ENCODE data around the gene LPCAT2. TPM values are rescaled to one million over a fixed set of nuclear protein-coding genes. Genes with fewer than 3 reads are reported as not detected.

LPCAT2 gene
- total and polyA plus RNA-seq, 2 of the 13 experiments (the other 11 are each of a cell fraction or from before 2014, with no cell fraction given) = 9.9 to 17.6 TPM

DNA sequence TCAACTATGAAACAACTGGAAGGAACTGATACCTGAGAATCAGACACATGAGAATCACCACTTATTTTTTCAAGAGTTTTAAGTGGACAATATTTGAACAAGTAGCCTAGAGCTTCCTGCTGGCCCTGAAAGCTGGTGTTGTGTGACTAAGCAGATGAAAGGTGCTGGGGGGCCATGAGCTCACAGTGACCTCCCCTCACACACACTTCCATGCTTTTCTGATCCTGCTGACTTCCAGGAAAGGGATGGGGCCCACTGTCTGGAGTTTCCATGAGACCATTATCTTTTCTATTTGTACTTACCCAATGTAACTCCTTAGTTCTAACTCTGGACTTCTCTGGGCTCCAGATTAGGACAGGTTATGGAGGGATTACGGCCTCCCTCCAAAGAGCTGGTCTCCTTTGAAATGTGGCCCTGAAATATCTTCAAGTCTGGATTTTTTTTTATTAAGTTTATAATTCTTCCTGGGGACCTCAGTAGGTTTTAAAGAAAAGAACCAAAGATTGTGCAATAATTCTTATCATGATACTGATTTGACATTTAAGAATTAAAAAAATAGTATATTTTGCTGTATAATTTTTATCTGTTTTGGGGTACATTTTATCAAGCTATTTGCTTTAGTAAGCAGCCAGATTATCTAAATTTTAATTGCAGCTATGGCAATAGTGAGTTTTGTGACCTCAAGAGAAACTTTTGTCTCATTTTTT lies 62.5 kb downstream of the LPCAT2 start (continued):
- TF ChIP-seq, protein P1, sequence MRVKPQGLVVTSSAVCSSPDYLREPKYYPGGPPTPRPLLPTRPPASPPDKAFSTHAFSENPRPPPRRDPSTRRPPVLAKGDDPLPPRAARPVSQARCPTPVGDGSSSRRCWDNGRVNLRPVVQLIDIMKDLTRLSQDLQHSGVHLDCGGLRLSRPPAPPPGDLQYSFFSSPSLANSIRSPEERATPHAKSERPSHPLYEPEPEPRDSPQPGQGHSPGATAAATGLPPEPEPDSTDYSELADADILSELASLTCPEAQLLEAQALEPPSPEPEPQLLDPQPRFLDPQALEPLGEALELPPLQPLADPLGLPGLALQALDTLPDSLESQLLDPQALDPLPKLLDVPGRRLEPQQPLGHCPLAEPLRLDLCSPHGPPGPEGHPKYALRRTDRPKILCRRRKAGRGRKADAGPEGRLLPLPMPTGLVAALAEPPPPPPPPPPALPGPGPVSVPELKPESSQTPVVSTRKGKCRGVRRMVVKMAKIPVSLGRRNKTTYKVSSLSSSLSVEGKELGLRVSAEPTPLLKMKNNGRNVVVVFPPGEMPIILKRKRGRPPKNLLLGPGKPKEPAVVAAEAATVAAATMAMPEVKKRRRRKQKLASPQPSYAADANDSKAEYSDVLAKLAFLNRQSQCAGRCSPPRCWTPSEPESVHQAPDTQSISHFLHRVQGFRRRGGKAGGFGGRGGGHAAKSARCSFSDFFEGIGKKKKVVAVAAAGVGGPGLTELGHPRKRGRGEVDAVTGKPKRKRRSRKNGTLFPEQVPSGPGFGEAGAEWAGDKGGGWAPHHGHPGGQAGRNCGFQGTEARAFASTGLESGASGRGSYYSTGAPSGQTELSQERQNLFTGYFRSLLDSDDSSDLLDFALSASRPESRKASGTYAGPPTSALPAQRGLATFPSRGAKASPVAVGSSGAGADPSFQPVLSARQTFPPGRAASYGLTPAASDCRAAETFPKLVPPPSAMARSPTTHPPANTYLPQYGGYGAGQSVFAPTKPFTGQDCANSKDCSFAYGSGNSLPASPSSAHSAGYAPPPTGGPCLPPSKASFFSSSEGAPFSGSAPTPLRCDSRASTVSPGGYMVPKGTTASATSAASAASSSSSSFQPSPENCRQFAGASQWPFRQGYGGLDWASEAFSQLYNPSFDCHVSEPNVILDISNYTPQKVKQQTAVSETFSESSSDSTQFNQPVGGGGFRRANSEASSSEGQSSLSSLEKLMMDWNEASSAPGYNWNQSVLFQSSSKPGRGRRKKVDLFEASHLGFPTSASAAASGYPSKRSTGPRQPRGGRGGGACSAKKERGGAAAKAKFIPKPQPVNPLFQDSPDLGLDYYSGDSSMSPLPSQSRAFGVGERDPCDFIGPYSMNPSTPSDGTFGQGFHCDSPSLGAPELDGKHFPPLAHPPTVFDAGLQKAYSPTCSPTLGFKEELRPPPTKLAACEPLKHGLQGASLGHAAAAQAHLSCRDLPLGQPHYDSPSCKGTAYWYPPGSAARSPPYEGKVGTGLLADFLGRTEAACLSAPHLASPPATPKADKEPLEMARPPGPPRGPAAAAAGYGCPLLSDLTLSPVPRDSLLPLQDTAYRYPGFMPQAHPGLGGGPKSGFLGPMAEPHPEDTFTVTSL (CRISPR knock-in tag; IDR thresholded peaks at IDR 0.05; ENCODE audit: borderline replicate concordance) = peak; percentile 85
- TF ChIP-seq ZNF605 (CRISPR knock-in tag; IDR thresholded peaks at IDR 0.05) (no peak), TBX2 (CRISPR knock-in tag; IDR thresholded peaks at IDR 0.05; ENCODE audit: borderline replicate concordance) (peak; percentile 61; the same call in 1 of the 2 replicates), PAWR (CRISPR knock-in tag; IDR thresholded peaks at IDR 0.05; ENCODE audit: borderline replicate concordance) (no peak), IKZF4 (CRISPR knock-in tag; IDR thresholded peaks at IDR 0.05; ENCODE audit: borderline replicate concordance, low read depth, not compliant biosample characterization) (no peak), ZNF570 (CRISPR knock-in tag; IDR thresholded peaks at IDR 0.05; ENCODE audit: borderline replicate concordance) (no peak), ZNF260 (CRISPR knock-in tag; IDR thresholded peaks at IDR 0.05; ENCODE audit: borderline replicate concordance, low read depth) (no peak), CREM (IDR thresholded peaks at IDR 0.05) (peak; percentile 44; the same call in 1 of the 2 replicates), CREM (CRISPR knock-in tag; IDR thresholded peaks at IDR 0.05) (no peak), RNF2 (conservative IDR thresholded peaks at IDR 0.05; ENCODE audit: low read depth) (no peak), ZNF20 (CRISPR knock-in tag; IDR thresholded peaks at IDR 0.05) (no peak), EZH2 (conservative IDR thresholded peaks at IDR 0.05; ENCODE audit: low read depth, low read length) (no peak), ZNF891 (CRISPR knock-in tag; IDR thresholded peaks at IDR 0.05) (no peak), TOPORS (CRISPR knock-in tag; IDR thresholded peaks at IDR 0.05) (no peak), ZIK1 (CRISPR knock-in tag; IDR thresholded peaks at IDR 0.05; ENCODE audit: borderline replicate concordance, low read depth) (no peak), ZNF724P (CRISPR knock-in tag; IDR thresholded peaks at IDR 0.05; ENCODE audit: borderline replicate concordance) (no peak)
- TF ChIP-seq, protein P2, sequence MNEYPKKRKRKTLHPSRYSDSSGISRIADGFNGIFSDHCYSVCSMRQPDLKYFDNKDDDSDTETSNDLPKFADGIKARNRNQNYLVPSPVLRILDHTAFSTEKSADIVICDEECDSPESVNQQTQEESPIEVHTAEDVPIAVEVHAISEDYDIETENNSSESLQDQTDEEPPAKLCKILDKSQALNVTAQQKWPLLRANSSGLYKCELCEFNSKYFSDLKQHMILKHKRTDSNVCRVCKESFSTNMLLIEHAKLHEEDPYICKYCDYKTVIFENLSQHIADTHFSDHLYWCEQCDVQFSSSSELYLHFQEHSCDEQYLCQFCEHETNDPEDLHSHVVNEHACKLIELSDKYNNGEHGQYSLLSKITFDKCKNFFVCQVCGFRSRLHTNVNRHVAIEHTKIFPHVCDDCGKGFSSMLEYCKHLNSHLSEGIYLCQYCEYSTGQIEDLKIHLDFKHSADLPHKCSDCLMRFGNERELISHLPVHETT (CRISPR knock-in tag; conservative IDR thresholded peaks at IDR 0.05) = no peak
- TF ChIP-seq, protein P3, sequence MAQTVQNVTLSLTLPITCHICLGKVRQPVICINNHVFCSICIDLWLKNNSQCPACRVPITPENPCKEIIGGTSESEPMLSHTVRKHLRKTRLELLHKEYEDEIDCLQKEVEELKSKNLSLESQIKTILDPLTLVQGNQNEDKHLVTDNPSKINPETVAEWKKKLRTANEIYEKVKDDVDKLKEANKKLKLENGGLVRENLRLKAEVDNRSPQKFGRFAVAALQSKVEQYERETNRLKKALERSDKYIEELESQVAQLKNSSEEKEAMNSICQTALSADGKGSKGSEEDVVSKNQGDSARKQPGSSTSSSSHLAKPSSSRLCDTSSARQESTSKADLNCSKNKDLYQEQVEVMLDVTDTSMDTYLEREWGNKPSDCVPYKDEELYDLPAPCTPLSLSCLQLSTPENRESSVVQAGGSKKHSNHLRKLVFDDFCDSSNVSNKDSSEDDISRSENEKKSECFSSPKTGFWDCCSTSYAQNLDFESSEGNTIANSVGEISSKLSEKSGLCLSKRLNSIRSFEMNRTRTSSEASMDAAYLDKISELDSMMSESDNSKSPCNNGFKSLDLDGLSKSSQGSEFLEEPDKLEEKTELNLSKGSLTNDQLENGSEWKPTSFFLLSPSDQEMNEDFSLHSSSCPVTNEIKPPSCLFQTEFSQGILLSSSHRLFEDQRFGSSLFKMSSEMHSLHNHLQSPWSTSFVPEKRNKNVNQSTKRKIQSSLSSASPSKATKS (CRISPR knock-in tag; IDR thresholded peaks at IDR 0.05) = no peak

All from HepG2 (cell line).